ENCODE data around the gene BOD1L1.

BOD1L1 gene

DNA sequence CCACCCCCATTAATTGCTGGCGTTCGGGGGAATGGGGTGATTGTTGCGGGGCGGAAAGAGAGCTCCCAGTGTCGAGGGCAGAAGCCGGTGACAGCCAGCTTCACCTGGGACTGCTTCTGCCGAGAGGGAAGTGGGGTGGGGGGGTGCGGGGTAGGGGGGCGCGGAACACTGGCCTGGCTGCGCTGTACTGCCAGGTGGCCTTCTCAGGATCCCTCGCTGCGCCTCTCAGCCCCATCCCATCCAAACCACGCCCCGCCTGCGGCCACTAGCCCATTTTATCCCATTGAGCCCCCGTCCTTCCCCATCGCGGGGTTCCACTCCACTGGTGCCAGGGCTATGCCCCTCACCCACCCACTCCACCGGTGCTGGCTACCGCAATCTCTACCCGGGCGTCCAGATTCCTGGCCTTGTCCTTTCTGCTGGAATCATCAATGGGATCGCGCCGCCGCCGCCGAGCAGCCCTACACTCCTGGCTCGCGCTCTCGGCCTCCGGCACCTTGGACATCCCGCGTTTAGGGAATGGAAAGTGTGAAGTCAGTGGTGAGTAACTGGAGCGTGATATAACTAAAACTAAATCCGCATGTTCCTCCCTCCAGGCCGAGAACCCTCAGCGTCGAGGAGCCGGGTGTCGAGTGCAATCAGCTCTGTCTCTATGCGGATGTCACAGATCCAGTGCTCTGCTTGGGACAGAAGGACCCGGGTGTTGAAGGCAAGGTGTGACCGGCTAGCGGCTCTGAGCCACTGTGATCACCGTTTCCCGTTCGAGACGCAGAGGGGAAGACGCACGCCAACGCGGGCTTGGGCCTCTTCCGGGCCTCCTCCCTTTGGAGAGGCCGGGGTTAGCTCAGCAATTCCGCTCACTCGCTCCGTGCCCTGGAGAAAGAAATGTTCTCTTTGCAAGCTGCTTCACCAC, 103.7 kb downstream of the BOD1L1 start:
- H3K4me3 Mint-ChIP-seq: no peak overlapping the region
- no peaks in the 10 kb centered on the region for H3K9me3 Mint-ChIP-seq
- H3K27ac Mint-ChIP-seq: no peak overlapping the region
- H3K36me3 Mint-ChIP-seq (ENCODE audit: low read depth): no peaks in the 10 kb centered on the region
- peaks cover 32% of the 10 kb centered on the region for H3K4me1 Mint-ChIP-seq (ENCODE audit: low read depth)
- DNase-seq: no peak
- peaks cover 90% of the 10 kb centered on the region for H3K27me3 Mint-ChIP-seq

DNA sequence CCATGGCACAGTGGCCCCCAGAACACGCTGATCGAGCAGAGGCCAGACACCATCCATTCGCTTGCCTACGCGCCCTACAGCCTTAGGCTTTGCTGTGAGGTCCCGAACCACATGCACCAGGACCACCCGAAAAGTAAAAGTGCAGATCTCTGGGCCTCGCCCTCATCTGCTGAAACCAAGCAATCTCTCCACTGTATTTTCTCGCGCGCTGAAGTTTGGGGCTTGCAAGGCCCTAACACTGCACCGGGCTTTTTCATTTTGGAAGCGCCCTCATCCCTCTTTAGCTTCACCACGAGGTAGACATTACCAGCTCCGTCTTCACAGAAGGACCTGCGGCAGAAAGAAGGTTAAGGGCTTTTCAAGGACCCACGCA, 104.4 kb downstream of the BOD1L1 start:
- Mint-ChIP-seq H3K36me3 (ENCODE audit: low read depth) (no peaks in the 10 kb centered on the region), H3K27ac (no peak overlapping the region), H3K27me3 (peaks cover 84% of the 10 kb centered on the region), H3K4me1 (ENCODE audit: low read depth) (peaks cover 24% of the 10 kb centered on the region), H3K4me3 (no peak overlapping the region), H3K9me3 (no peaks in the 10 kb centered on the region)
- DNase-seq: peak; percentile 32

DNA sequence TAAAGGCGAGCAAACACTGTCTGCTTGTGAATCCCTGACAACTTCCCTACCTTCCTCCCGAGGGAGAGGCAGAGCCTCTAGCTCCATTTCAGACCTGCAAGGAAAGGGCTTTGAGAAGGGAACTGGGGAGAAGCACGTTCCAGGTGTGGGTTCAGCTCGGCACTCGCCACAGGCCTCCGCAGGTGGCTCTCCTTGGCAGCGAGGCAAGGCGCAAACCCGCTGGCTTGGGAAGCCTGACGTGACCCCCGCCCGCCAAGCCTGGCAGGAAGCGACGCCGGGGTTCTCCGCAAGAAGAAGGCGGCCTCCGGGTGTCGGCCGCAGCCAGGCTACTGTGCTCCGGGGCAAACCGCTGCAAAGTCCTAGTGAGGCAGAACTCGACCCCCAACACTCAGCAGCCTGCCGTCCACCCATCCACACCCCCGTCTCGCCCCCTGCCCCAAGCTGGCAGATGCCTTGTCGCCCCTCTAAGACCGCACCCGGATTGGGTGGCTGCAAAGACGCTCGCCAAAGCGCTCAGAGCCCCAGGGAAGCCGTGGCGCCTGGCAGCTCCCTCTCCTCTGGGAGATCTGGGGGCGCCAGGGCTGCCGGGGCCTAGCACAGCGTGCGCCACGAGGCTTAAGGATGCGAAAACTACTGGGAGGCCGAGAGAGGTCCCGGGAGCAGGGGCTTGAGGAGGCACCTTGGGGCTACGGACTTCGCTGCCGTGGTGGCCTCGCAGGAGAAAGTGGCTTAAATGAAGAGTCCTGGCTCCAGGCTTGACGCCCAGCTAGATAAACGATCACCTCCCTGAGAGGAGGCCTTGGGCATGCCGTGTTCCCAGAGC, 105.0 kb downstream of the BOD1L1 start:
- Mint-ChIP-seq H3K4me1 (ENCODE audit: low read depth) (peaks cover 19% of the 10 kb centered on the region), H3K4me3 (peak overlapping the region; percentile 18), H3K27me3 (peaks cover 78% of the 10 kb centered on the region), H3K9me3 (no peaks in the 10 kb centered on the region), H3K27ac (no peak overlapping the region), H3K36me3 (ENCODE audit: low read depth) (no peaks in the 10 kb centered on the region)
- peak; percentile 43 for DNase-seq

DNA sequence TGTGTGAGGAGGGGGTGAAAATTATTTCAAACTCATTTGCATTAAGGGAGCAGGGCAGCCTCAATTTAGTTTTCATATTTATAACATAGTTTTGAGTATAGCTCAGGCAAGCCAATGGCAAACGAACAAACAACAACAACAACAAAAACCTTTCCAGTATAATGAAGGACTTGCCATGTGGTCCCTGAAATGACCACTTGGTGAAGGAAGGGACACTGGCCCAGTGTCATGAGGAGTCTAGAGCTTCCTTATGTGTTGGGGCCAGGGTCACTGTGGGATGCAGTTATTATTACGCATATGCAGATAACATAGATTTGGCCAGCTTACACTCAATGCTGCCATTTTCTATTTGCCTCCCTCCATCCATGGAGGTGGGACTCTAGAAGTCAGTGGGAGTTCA, 106.5 kb downstream of the BOD1L1 start:
- H3K9me3 Mint-ChIP-seq: no peaks in the 10 kb centered on the region

More for the DNA sequence above, 106.5 kb downstream of the BOD1L1 start:
- Mint-ChIP-seq H3K36me3 (ENCODE audit: low read depth) (no peaks in the 10 kb centered on the region), H3K4me3 (no peak overlapping the region), H3K27ac (no peak overlapping the region), H3K27me3 (peaks cover 74% of the 10 kb centered on the region), H3K4me1 (ENCODE audit: low read depth) (peaks cover 14% of the 10 kb centered on the region)
- no peak for DNase-seq

Data from activated T-cell treated with anti-CD3 and anti-CD28 coated beads, Interleukin-2, amount 50 U/mL, for 24 hours (primary cell).